GM18909 (cell line): ENCODE data around the gene GLDC.

ENCODE experiments used
- ATAC-seq: cut with Tn5 transposase; IDR thresholded peaks from one replicate; pipeline ENCODE4 v1.9.1; 2021; ENCODE audit warnings: mild to moderate bottlenecking; ENCODE audit not compliant: unreplicated experiment, poor library complexity

GLDC gene

DNA sequence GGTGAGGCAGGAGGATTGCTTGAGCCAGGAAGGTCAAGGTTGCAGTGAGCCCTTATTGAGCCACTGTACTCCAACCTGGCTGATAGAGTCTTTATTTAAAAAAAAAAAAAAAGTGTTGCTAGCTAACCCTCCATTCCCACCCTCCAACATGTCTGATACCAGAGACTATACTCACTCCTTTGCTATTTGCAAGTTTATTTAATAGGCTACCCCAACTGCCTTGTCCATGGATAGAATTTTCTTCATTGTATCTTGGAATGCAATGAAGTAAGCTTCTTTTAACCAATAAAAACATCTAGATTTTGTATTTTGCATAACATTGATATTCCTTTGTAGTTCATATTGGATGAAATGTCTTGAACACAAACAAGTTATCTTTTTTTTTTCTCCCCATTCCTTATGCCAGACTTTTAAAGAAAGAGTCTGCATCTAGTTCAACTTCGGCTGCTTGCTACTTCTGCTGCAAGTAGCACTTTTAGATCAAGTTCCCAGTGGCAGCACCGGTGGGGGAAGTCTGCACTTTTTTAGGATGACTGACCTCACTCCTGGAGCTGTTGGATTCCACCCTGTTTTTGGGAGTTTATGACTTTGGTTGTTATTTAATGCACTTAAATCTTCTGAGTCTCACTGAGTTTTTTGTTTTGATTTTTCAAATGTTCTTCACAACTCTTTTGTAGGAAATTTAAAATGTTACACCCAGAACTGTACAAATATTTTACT, 120.0 kb downstream of the GLDC start:
- no peak for ATAC-seq

GRCh38 chr9:6522263-6522662, 123.3 kb downstream of the GLDC start:
- no peak for ATAC-seq

GRCh38 chr9:6512085-6512657, 133.4 kb downstream of the GLDC start:
- ATAC-seq: no peak

DNA sequence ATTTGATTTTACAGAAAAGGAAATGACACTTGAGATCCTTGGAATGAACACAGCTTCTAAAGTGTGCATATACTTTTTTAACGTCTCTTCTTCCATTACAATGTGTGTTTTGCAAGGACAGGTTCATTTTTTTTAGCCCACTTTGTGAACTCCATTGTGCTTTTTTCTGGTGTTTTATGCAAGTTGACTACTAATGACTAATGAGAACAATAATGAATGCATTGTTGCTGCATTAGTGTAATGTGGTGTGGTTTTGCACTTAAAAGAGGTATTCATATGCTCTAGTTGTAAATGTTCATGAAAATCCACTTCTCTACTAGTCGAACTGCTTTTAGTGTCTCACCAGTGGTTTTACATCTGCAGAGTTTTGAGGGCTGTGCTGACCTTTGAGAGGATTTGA, 139.0 kb downstream of the GLDC start:
- no peak for ATAC-seq

DNA sequence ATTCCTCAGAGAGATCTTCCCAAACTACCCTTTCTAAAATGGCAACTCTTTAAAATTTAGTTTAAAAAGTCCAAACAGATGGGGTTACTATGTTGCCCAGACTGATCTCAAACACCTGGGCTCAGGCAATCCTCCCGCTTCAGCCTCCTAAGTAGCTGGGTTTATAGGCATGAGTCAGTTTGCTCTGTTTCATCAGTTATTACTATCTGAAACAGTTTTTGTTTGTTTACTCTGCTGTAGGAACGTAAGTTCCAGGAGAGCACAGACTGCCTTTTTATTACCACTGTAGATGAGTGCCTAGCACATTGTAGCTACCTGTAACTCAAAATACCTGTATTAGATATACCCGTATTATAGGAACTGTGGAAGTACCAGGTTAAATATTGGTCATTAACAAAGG, 143.1 kb downstream of the GLDC start:
- ATAC-seq: no peak

GRCh38 chr9:6501526-6502210, 143.9 kb downstream of the GLDC start:
- no peak for ATAC-seq

DNA sequence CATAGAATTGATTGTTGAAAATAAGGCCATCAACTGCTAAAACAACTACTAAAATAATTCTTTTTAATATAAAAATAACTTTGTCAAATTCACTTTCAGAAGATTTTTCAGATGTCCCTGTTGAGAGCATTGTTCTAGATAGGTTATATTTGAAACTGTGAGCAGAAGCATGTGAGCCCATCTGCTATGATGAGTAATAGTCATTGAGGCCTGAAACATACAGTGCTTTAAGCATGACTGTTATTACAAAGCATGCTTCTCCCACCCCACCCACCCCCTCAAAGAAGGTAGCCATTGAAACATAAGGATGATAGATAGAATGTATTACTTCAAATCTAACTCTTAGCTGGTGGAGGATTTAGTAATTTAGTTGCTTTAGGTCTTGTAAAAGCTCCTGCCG, 146.5 kb downstream of the GLDC start:
- no peak for ATAC-seq

DNA sequence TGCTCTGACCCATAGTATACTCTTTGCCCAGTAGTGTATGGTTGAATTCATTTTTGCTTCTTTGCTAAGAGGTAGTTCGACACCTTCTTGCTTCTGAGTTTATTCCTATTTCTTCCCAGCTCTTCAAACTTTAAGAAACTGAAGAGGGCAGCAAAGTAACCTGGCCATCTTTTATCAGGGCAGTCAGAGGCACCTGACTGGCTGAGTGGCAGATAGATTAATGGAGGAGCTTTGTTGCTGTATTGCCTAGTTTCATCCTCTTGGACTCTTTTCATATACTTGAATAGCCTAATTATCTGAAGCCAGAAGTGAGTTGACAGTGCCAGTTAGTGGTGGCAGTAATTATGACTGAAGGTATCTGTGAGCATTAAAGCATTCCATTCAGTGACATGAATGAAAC, 150.1 kb downstream of the GLDC start:
- no peak for ATAC-seq

DNA sequence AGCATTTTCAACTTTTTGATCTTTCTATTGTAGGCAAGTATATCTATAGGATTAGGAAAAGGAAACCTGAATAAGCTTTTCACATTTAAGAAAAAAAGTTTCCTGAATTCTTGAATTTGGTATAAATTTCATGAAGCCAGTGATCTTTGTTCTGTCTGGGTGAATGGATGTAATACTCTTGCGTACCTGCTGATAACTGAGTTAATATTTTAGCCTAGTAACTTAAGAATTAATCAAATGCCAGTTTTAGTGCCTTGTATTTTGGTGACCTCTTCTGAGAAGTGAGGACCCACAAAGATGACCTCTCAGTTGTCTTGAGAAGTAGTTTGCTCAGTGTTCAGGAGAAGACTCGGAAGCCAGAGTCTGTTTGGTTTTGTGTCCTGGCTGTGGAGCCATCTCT, 154.7 kb downstream of the GLDC start:
- no peak for ATAC-seq

GRCh38 chr9:6489099-6489498, 156.4 kb downstream of the GLDC start:
- no peak for ATAC-seq

DNA sequence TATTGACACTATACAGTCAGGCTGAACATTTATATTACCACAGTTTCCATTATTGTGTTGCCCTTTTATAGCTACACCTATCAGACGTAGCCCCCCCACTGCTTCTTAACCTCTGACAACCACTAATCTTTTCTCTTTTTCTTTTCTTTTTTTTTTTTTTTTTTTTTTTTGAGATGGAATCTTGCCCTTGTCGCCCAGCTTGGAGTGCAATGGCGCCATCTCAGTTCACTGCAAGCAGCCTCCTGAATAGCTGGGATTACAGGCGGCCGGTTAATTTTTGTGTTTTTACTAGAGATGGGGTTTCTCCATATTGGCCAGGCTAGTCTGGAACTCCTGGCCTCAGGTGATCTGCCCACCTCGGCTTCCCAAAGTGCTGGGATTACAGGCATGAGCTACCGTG, 157.1 kb downstream of the GLDC start:
- ATAC-seq: no peak

GRCh38 chr9:6484210-6484609, 161.3 kb downstream of the GLDC start:
- ATAC-seq: no peak
